HG03103 (cell line): Measurements from ENCODE around the gene HSDL2.
"Not testable (repeated sequence)": the region's sequence is repeated elsewhere in the genome, so short reads cannot be mapped to it uniquely, and the experiment has no call there.

Experiments
- ATAC-seq: cut with Tn5 transposase; IDR thresholded peaks from one replicate; pipeline ENCODE4 v1.9.1; 2021; ENCODE audit warnings: low read depth; ENCODE audit not compliant: unreplicated experiment

The HSDL2 gene

GRCh38 chr9:112393146-112393545 is 13.2 kb downstream of the HSDL2 start:
- not testable (repeated sequence) for ATAC-seq

GRCh38 chr9:112396416-112396815 is 16.5 kb downstream of the HSDL2 start:
- ATAC-seq: no peak

- ATAC-seq: no peak
Observed at GRCh38 chr9:112396872-112397271, 17.0 kb downstream of the HSDL2 start.

GRCh38 chr9:112401175-112401815 is 21.4 kb downstream of the HSDL2 start:
- ATAC-seq: no peak

GRCh38 chr9:112403614-112404201 is 23.8 kb downstream of the HSDL2 start:
- ATAC-seq: no peak

GRCh38 chr9:112404508-112404932 is 24.6 kb downstream of the HSDL2 start:
- no peak for ATAC-seq

GRCh38 chr9:112408275-112408674 is 28.4 kb downstream of the HSDL2 start:
- ATAC-seq: no peak

GRCh38 chr9:112408819-112409218 is 28.9 kb downstream of the HSDL2 start:
- no peak for ATAC-seq

- no peak for ATAC-seq
Observed at GRCh38 chr9:112409758-112410157, 29.9 kb downstream of the HSDL2 start.

- no peak for ATAC-seq
Observed at GRCh38 chr9:112411626-112412027, 31.7 kb downstream of the HSDL2 start.

- ATAC-seq: not testable (repeated sequence)
Observed at GRCh38 chr9:112413728-112414127, 33.8 kb downstream of the HSDL2 start.

- no peak for ATAC-seq
Observed at GRCh38 chr9:112420208-112420607, 40.3 kb downstream of the HSDL2 start.

- no peak for ATAC-seq
Observed at GRCh38 chr9:112421771-112422222, 41.9 kb downstream of the HSDL2 start.

- no peak for ATAC-seq
Observed at GRCh38 chr9:112422417-112423148, 42.7 kb downstream of the HSDL2 start.

GRCh38 chr9:112430006-112430522 is 50.2 kb downstream of the HSDL2 start:
- ATAC-seq: no peak

GRCh38 chr9:112433499-112434392 is 53.8 kb downstream of the HSDL2 start:
- ATAC-seq: no peak

GRCh38 chr9:112434487-112434886 is 54.6 kb downstream of the HSDL2 start:
- ATAC-seq: no peak

- no peak for ATAC-seq
Observed at GRCh38 chr9:112437406-112437805, 57.5 kb downstream of the HSDL2 start.

GRCh38 chr9:112439171-112439570 is 59.3 kb downstream of the HSDL2 start:
- no peak for ATAC-seq

- ATAC-seq: no peak
Observed at GRCh38 chr9:112439825-112440224, 59.9 kb downstream of the HSDL2 start.
